Measurements from ENCODE around the gene TNFSF13.

DNA sequence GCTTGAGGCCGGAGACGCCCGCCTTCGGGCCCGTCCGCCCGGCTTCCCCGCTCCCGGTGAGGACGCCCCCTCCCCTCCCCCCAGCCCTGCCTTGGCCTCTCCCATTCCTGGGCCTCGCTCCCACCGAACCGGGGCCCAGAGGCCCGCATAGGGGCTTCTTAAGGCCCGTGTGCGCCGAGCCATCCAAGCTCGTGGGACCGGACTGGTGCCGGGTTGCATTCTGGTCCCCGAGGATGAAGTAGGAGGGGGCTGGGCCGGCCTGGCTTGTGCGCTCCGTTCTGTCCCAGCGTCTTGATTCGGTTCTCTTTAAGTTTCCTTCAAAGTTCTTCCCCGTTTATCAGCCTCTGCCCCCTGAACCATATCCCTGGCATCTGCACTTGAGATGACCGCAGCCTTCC lies 3.7 kb downstream of the TNFSF13 start:
- TF ChIP-seq, protein P1, sequence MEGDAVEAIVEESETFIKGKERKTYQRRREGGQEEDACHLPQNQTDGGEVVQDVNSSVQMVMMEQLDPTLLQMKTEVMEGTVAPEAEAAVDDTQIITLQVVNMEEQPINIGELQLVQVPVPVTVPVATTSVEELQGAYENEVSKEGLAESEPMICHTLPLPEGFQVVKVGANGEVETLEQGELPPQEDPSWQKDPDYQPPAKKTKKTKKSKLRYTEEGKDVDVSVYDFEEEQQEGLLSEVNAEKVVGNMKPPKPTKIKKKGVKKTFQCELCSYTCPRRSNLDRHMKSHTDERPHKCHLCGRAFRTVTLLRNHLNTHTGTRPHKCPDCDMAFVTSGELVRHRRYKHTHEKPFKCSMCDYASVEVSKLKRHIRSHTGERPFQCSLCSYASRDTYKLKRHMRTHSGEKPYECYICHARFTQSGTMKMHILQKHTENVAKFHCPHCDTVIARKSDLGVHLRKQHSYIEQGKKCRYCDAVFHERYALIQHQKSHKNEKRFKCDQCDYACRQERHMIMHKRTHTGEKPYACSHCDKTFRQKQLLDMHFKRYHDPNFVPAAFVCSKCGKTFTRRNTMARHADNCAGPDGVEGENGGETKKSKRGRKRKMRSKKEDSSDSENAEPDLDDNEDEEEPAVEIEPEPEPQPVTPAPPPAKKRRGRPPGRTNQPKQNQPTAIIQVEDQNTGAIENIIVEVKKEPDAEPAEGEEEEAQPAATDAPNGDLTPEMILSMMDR (IDR thresholded peaks at IDR 0.05), result no peak
- TF ChIP-seq POLR2A (IDR thresholded peaks at IDR 0.05), result no peak

Data from heart left ventricle (tissue), 13 donors.